NCI-H1105 treated with DMSO at 0.1 percent for 48 hours (cell line): Measurements from ENCODE around the gene C1orf226.

Experiments used
- DNase-seq: peaks from one replicate; lab custom pipeline; 2025; lab: John Stamatoyannopoulos, UW

Gene C1orf226

GRCh38 chr1:162384601-162385279 is 3.2 kb downstream of the C1orf226 start:
- no peak for DNase-seq

DNA sequence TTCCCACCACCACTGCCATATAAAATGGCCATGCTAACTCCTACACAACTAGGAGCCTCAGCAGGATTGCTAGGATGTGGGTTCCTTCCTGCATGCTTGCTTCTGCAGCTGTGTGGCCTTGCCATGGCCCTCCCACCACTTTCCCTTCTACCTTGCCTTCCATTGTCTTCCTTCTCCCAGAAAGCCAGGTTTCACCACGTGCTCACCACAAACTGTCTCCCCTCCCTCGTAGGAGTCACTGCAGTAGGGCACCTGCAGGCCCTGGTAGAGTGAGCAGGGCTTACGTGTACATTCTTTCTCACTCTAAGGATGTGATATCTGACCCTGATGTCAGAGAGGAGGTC is 3.7 kb downstream of the C1orf226 start:
- no peak for DNase-seq

- DNase-seq = no peak
Measured at GRCh38 chr1:162385702-162386101, 4.2 kb downstream of the C1orf226 start.

- no peak for DNase-seq
Measured at GRCh38 chr1:162386292-162387225, 5.0 kb downstream of the C1orf226 start.

GRCh38 chr1:162387226-162388082 is 5.9 kb downstream of the C1orf226 start:
- DNase-seq = no peak

- no peak for DNase-seq
Measured at GRCh38 chr1:162388083-162388594, 6.6 kb downstream of the C1orf226 start.

DNA sequence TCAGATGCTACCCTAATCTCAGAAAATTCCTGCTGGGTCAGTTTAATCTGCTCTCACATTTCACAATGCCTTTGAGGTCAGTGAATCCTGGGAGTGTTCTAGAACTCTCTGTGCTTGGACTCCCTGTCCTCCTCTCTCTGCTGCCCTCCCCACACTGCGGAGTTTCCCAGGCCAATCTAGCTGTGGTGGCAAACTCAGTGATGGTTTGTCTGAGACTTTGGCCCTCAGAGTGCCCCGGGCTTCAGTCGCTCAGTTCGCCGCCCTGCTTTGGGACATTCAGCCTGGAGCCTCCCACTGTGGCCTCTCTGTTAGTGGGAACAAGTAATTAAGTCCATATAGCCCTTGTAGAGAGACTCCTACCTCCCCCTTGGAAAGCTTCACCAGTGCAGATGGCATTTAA is 7.1 kb downstream of the C1orf226 start:
- DNase-seq = no peak

GRCh38 chr1:162389021-162389818 is 7.7 kb downstream of the C1orf226 start:
- DNase-seq = peak; percentile 22

DNA sequence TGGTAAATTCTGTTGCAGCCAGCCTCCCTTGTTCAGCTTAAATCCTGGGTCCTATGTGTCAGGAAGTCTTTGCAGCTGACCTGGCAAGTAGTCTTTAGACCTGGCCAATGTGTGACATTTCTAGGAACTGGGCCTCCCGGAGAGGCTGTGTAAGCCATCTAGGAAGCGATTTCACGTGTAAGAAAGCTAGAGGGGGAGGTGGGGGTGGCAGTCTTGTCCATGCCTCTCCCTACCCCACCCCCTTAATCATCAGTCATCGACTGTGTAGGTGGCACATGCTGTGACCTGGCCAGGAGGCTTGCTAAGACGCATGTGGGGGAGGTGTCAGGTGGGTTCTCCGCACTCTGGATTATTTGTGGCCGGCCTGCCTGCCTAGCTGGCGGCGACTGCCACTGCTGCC is 8.4 kb downstream of the C1orf226 start:
- no peak for DNase-seq

DNA sequence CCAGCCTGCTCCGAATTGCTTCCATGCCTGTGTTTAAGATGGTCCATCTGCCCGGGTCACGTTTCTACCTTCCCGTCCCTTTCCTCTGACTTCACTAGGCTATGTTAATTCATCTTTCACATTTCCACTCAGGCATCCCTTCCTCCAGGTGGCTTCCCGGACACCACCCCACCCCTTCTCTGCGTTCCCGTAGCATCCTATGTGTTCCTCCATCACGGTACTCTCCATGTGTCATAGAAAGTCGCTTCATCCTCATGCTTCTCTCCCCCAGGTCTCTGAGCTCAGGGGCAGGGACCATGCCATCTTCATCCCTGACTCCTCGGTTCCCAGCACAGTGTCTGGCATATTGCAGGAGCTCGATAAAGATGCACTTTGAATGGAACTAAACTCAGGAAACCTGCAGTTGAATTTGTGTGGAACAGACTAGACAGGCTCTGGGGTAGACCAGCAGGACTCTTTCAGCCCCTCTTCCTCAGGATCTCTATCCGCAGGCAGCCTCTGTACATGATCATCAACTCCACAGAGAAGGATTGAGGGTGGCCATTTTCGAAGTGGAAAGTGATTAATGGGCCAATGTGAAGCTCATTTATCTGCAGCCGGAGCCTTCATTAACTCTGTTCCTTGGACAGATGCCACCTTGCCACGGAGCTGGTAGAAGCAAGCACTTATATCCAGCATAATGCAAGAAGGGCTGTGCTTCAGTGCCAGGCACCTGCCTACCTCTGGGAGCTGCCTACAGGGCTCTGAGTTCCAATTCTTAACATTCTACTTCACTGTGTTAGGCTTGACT is 9.1 kb downstream of the C1orf226 start:
- DNase-seq = no peak

- peak; percentile 53 for DNase-seq
Measured at GRCh38 chr1:162391790-162392563, 10.4 kb downstream of the C1orf226 start.

- no peak for DNase-seq
Measured at GRCh38 chr1:162396201-162396906, 14.8 kb downstream of the C1orf226 start.

DNA sequence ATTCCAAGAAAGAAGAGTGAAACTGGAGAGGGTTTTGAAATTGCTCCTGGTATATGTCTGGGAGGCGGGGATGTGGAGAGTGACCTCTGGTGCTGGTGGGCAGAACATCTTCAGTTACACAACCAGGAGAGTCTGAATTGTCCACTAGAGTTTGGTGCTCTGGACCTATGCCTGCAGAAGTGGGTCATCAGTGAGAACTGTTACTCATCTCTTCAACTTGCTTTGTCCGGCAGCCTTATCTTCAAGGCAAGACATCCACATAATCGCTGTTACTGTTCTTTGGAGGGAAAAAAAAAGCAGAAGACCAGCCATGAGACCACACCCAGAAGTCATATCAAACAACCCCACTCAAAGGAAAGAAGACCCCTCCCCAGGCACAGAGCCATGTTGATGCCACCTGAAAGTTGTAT is 15.5 kb downstream of the C1orf226 start:
- no peak for DNase-seq

GRCh38 chr1:162397943-162398560 is 16.5 kb downstream of the C1orf226 start:
- DNase-seq = no peak

DNA sequence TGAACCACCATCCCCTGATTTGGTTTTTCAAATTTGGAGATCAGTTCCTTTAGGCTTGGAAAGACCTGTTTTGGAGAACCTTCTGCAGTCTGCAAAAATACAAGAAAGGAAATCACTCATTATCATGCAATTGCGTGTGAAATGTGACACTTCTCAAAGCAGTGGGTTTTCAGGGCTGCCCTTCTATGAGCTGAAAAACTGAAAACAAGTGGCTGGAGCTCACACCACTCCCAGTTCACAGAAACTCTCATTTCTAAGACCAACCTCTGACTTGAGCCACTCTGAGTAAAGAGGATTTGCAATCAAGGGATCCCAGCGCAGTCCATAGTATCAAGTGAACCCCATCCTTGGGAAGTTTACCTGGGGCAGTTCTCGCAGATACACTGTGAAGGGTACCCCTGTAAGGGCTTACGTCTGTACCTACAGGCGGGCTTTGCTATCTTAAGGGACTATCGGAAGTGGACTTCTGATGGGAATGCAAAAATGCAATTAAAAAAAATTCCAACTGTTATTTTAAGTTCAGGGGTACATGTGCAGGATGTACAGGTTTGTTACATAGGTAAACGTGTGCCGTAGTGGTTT is 17.6 kb downstream of the C1orf226 start:
- no peak for DNase-seq

DNA sequence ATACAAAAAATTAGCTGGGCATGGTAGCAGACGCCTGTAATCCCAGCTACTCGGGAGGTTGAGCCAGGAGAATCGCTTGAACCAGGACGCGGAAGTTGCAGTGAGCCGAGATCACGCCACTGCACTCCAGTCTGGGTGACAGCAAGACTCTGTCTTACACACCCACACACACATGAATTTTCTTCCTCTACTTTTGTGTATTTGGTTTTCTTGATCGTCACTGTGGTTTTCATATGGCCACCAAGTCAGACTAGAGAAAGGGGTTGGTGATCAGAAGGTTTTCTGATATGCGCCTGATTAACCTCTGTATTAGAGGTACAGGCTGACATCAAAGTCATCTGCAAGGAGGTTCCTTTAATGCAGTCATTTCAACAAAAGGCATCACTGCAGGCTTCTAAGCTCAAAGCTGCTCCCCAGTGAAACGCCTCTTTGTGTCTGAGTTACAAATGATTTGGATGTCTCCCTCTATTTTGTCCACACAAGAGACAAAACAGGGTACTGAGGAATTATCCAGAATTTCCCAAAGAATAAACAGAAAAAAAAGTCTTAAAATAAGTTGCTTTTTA is 19.3 kb downstream of the C1orf226 start:
- no peak for DNase-seq

- no peak for DNase-seq
Measured at GRCh38 chr1:162404550-162405160, 23.1 kb downstream of the C1orf226 start.
